ENCODE data around the gene PPP1R27.

PPP1R27 gene

DNA sequence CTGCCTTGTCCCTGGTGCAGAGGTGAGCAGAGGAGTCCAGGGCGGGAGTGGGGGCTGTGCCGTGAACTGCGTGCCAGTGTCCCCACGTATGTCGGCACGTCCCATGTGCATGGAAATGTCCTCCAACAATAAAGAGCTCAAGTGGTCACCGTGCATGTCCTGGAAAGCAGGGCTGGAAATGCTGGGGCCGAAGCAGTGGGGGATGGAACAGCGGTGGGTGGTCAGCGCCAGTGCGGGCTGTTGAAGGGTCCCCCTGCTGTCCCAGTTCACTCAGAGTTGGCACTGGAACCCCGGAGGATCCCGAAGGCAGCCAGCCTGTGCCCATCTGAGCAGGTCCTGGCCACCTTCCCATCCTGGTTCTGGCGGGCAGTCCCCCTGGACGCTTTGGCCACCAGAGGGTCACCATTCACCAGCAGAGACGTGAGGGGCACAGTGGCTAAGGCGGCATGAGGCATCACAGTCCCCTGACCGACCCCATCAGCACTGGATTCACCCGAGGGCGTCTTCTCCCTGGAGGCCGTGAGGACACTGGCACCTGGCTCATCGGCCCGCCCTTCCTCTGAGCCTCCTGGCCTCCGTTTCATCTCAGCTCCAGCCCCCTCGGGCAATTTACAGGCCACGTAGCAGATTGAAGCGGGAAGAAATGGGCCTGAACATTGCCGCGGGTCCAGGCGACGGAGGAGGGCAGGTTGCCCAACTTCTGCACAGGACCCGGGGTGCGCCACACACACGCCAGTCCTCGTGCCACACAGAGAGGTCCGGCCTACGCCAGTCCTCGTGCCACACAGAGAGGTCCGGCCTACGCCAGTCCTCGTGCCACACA, 20.8 kb downstream of the PPP1R27 start:
- TF ChIP-seq, protein P1, sequence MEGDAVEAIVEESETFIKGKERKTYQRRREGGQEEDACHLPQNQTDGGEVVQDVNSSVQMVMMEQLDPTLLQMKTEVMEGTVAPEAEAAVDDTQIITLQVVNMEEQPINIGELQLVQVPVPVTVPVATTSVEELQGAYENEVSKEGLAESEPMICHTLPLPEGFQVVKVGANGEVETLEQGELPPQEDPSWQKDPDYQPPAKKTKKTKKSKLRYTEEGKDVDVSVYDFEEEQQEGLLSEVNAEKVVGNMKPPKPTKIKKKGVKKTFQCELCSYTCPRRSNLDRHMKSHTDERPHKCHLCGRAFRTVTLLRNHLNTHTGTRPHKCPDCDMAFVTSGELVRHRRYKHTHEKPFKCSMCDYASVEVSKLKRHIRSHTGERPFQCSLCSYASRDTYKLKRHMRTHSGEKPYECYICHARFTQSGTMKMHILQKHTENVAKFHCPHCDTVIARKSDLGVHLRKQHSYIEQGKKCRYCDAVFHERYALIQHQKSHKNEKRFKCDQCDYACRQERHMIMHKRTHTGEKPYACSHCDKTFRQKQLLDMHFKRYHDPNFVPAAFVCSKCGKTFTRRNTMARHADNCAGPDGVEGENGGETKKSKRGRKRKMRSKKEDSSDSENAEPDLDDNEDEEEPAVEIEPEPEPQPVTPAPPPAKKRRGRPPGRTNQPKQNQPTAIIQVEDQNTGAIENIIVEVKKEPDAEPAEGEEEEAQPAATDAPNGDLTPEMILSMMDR (IDR thresholded peaks at IDR 0.05; ENCODE audit: low read depth, low read length) = no peak
- H3K4me3 ChIP-seq (ENCODE audit: low read depth, low read length) = no peak overlapping the region

DNA sequence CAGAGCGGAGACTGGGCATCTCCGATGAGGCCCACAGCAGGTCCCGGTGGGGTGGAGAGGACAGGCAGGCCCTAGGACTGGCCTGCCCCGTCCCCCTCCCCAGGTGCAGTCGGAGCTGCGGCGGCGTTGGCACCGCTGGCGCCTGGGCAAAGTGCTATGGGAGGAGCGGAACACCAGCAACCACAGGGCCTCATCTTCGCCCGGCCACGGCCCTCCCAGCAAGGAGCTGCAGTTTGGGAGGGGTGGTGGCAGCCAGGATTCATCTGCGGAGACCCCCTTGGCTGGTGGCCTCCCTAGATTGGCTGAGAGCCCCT, 21.5 kb downstream of the PPP1R27 start:
- H3K4me3 ChIP-seq (ENCODE audit: low read depth, low read length) = no peak overlapping the region
- TF ChIP-seq, protein P1 (IDR thresholded peaks at IDR 0.05; ENCODE audit: low read depth, low read length) = no peak

DNA sequence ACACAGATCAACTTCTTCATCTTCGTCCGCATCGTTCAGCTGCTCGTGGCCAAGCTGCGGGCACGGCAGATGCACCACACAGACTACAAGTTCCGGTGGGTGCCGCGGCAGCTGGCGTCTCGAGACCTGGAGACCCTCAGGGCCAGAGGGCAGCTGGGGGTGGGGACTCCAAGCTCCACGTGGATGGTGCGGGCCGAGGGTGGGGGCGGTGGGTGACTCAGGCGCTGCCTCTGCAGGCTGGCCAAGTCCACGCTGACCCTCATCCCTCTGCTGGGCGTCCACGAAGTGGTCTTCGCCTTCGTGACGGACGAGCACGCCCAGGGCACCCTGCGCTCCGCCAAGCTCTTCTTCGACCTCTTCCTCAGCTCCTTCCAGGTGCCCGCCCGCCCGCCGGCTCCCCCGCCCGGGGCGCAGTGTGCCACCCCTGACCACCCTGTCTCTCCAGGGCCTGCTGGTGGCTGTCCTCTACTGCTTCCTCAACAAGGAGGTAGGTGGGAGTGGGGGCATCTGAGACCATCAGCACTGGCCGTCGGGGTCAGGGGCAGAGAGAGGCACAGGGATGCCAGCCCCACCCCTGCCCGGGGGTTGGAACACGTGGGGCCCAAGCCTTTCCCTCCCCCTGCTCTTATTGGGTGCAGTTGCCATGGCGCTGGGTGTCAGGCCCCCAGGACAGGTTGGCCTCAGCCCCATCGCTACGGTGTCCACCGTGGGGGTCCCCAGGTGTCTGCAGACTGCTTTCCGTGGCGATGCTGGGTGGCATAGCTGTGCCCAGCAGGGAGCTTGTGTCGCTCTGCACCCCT, 22.1 kb downstream of the PPP1R27 start:
- TF ChIP-seq, protein P1 (IDR thresholded peaks at IDR 0.05; ENCODE audit: low read depth, low read length) = no peak
- H3K4me3 ChIP-seq (ENCODE audit: low read depth, low read length) = no peak overlapping the region

DNA sequence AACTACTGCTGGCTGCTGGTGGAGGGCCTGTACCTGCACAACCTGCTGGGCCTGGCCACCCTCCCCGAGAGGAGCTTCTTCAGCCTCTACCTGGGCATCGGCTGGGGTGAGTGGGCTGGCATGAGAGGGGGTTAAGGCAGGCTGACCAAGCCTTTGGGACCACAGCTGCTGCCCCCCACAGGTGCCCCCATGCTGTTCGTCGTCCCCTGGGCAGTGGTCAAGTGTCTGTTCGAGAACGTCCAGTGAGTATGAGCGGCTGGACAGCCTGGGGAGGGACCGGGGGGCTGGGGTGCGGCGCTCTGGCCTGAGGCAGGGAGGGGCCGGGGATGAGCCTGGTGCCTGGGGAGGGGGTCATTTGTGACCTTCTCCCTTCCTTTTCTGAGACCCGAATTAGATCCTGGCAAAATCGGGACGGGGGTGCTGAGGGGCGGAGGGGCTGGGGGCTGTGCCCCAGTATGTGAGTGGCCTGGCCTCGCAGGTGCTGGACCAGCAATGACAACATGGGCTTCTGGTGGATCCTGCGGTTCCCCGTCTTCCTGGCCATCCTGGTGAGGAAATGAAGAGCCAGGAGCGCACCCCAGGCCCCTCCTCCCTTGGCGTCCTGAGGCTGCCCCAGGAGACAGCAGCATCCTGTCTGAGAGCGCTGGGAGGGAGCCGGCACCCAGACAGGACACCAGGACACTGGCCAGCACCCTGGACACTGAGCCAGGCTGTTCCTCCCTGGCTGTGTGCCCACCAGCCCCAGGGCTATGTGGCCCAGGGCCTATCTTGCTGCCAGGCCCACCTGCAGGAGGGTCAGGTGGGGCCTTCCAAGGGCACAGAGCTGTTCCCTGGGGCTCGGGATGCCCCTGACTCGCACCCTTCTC, 22.9 kb downstream of the PPP1R27 start:
- TF ChIP-seq, protein P1 (IDR thresholded peaks at IDR 0.05; ENCODE audit: low read depth, low read length) = no peak
- no peak overlapping the region for H3K4me3 ChIP-seq (ENCODE audit: low read depth, low read length)

DNA sequence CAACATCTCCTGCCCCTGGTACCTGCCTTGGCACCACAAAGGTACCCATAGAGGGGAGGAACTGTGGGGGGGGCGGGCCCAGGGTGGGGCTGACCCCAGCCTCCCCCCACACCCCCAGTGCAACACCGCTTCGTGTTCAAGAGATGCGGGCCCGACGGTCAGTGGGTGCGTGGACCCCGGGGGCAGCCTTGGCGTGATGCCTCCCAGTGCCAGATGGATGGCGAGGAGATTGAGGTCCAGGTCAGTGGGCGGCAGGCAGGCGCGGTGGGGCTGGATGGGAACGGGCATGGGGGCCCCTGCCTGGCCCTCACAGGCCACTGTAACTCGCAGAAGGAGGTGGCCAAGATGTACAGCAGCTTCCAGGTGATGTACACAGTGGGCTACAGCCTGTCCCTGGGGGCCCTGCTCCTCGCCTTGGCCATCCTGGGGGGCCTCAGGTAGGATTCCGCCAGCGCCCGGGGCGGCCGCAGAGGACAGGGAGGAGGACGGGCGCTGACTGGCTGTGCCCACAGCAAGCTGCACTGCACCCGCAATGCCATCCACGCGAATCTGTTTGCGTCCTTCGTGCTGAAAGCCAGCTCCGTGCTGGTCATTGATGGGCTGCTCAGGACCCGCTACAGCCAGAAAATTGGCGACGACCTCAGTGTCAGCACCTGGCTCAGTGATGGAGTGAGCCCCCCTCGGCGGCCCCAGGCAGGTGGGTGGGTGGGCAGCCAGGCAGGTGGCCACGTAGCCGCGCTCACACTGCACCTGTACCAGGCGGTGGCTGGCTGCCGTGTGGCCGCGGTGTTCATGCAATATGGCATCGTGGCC, 23.8 kb downstream of the PPP1R27 start:
- no peak overlapping the region for H3K4me3 ChIP-seq (ENCODE audit: low read depth, low read length)
- TF ChIP-seq, protein P1 (IDR thresholded peaks at IDR 0.05; ENCODE audit: low read depth, low read length) = no peak

DNA sequence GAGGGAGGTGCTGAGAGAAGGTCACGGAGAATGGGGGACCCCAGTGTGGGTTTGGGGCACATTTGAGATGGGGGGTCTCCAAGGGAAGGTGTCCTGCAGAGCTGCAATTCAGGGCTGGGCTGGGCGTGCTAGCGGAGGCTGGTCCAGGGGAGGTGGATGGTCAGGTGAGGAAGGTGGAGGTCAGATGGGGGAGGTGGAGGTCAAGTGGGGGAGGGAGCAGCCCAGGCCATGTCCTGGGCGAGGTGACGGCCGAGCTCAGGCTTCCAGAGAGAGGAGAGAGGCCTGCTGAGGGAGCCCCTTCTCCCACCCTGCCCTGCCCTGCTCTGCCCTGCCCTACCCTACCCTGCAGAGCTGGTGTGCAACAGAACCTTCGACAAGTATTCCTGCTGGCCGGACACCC, 24.4 kb downstream of the PPP1R27 start:
- TF ChIP-seq, protein P1 (IDR thresholded peaks at IDR 0.05; ENCODE audit: low read depth, low read length) = no peak
- no peak overlapping the region for H3K4me3 ChIP-seq (ENCODE audit: low read depth, low read length)
